ENCODE measurements around the gene MEGF8. TPM values are rescaled to one million over a fixed set of nuclear protein-coding genes. Genes with fewer than 3 reads are reported as not detected.

MEGF8 gene
- total RNA-seq, 1 experiment from 2014 or later: 8.8 TPM

Small RNA genes lying within 50 kb of the gene (small RNA-seq; reads per million reads assigned to genes)
- gene MIR8077: 0 to 0.10 reads per million in 2 experiments

Other genes with a start within 250 kb of the MEGF8 start
- 11.9 and 13.8 TPM in 2 replicates for gene ZNF574, start 249.5 kb upstream of the MEGF8 start, total RNA-seq (2014; rRNA removed; shearing (Covaris generic))
- gene POU2F2, start 193.2 kb upstream of the MEGF8 start, total RNA-seq (2014; rRNA removed; shearing (Covaris generic)): not detected in 2 replicates
- gene DEDD2, start 108.0 kb upstream of the MEGF8 start, total RNA-seq (2014; rRNA removed; shearing (Covaris generic)): 19.5 and 23.9 TPM in 2 replicates
- 6.8 and 8.9 TPM in 2 replicates for gene ZNF526, start 105.3 kb upstream of the MEGF8 start, total RNA-seq (2014; rRNA removed; shearing (Covaris generic))
- 18.7 and 19.0 TPM in 2 replicates for gene GSK3A, start 83.0 kb upstream of the MEGF8 start, total RNA-seq (2014; rRNA removed; shearing (Covaris generic))
- 25.5 and 32.7 TPM in 2 replicates for gene ERF, start 70.5 kb upstream of the MEGF8 start, total RNA-seq (2014; rRNA removed; shearing (Covaris generic))
- gene CIC, start 56.4 kb upstream of the MEGF8 start, total RNA-seq (2014; rRNA removed; shearing (Covaris generic)): 5.2 and 11.3 TPM in 2 replicates
- gene PRR19, start 23.5 kb upstream of the MEGF8 start, total RNA-seq (2014; rRNA removed; shearing (Covaris generic)): 1.1 and 1.2 TPM in 2 replicates
- 45.4 and 50.9 TPM in 2 replicates for gene PAFAH1B3, start 23.0 kb upstream of the MEGF8 start, total RNA-seq (2014; rRNA removed; shearing (Covaris generic))
- gene TMEM145, start 12.3 kb upstream of the MEGF8 start, total RNA-seq (2014; rRNA removed; shearing (Covaris generic)): 0.51 and 0.98 TPM in 2 replicates
- 0.77 TPM in 1 of 2 replicates, not detected in the other for gene CNFN, start 64.7 kb downstream of the MEGF8 start, total RNA-seq (2014; rRNA removed; shearing (Covaris generic))
- gene LIPE, start 101.8 kb downstream of the MEGF8 start, total RNA-seq (2014; rRNA removed; shearing (Covaris generic)): not detected in 2 replicates
- 0.34 TPM in 1 of 2 replicates, not detected in the other for gene CXCL17, start 117.3 kb downstream of the MEGF8 start, total RNA-seq (2014; rRNA removed; shearing (Covaris generic))
- 31.2 and 38.8 TPM in 2 replicates for gene CEACAM1, start 202.8 kb downstream of the MEGF8 start, total RNA-seq (2014; rRNA removed; shearing (Covaris generic))

All from SK-MEL-5 (cell line).